Measurements from ENCODE around the gene WNT3A. TPM values are rescaled to one million over a fixed set of nuclear protein-coding genes. Genes with fewer than 3 reads are reported as not detected.

The WNT3A gene
- total and polyA plus RNA-seq, 9 of the 15 experiments (the other 6 are each of a cell fraction or from before 2014, with no cell fraction given), result not detected

GRCh38 chr1:228044961-228045360 is 38.2 kb downstream of the WNT3A start (continued):
- TF ChIP-seq, protein P1, sequence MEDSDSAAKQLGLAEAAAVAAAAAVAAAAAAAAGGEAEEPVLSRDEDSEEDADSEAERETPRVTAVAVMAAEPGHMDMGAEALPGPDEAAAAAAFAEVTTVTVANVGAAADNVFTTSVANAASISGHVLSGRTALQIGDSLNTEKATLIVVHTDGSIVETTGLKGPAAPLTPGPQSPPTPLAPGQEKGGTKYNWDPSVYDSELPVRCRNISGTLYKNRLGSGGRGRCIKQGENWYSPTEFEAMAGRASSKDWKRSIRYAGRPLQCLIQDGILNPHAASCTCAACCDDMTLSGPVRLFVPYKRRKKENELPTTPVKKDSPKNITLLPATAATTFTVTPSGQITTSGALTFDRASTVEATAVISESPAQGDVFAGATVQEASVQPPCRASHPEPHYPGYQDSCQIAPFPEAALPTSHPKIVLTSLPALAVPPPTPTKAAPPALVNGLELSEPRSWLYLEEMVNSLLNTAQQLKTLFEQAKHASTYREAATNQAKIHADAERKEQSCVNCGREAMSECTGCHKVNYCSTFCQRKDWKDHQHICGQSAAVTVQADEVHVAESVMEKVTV (CRISPR knock-in tag; IDR thresholded peaks at IDR 0.05), result no peak
- no peak for TF ChIP-seq CC2D1A (IDR thresholded peaks at IDR 0.05)

GRCh38 chr1:228045405-228045804 is 38.6 kb downstream of the WNT3A start:
- Histone ChIP-seq H3K9me1 (ENCODE audit: control insufficient read depth, insufficient read depth, low read length) (peaks cover 4% of the 10 kb centered on the region), H3K9ac (ENCODE audit: insufficient read depth in 1 of 2, low read depth in 2 of 2, low read length in 2 of 2) (peak overlapping the region in 1 of 2 experiments; percentile 28; a peak in 1 of 4 replicates), H3K4me3 (no peak overlapping the region), H3K36me3 (ENCODE audit: control insufficient read depth, insufficient read depth, low read length) (no peaks in the 10 kb centered on the region), H2AFZ (ENCODE audit: low read depth, low read length) (no peak overlapping the region), H3K79me2 (ENCODE audit: control insufficient read depth, insufficient read depth, low read length) (no peaks in the 10 kb centered on the region), H3K4me1 (replicated peaks in 1 of 2; ENCODE audit: control insufficient read depth in 2 of 2, insufficient read depth in 2 of 2, low read length in 2 of 2) (peaks cover 0 to 3% of the 10 kb centered on the region in 2 experiments; a peak in 1 of 5 replicates), H3K9me3 (replicated peaks; ENCODE audit: control insufficient read depth, insufficient read depth, low read depth, low read length) (no peaks in the 10 kb centered on the region), H3K27me3 (ENCODE audit: control insufficient read depth in 2 of 2, insufficient read depth in 2 of 2, low read length in 2 of 2) (peaks cover 37 to 66% of the 10 kb centered on the region in 2 experiments), H3K27ac (ENCODE audit: extremely low read depth, low read depth, low read length) (no peak overlapping the region), H3K4me2 (ENCODE audit: insufficient read depth, low read length) (no peak overlapping the region), H4K20me1 (replicated peaks; ENCODE audit: control insufficient read depth, insufficient read depth, low read length) (0 out of 2 replicates have a peak, but pooled peaks cover 7% of the 10 kb centered on the region)
- DNase-seq (ENCODE audit: extremely low read depth in 1 of 4, low spot score in 3 of 4) (no peak), ATAC-seq (no peak), FAIRE-seq (no peak)
- in situ Hi-C loops (cut with MboI), result no loop called here
- 1% methylated on average over 7 of the region's 7 CpGs for WGBS (ENCODE audit: insufficient coverage, low coverage, missing lambda C conversion rate)
- BruUV-seq (replicated peaks), result no TSS peak
- CTCF ChIA-PET (ENCODE audit: low intra/inter-chr PET ratio), result no interaction called here
- POLR2A ChIA-PET, result interaction anchor here (0.6 to 1.8 kb wide), 4 partner anchors 10 to 37 kb away, joined by 3 to 4 read pairs (median 3); partner anchors contain the start of gene ARF1
- intact Hi-C loops (cut with micrococcal nuclease), result no loop called here
- no peak for TF ChIP-seq ZNF444 (CRISPR knock-in tag; IDR thresholded peaks at IDR 0.05)
- TF ChIP-seq SMAD3 (CRISPR knock-in tag; conservative IDR thresholded peaks at IDR 0.05), result no peak
- no peak for TF ChIP-seq ZNF551 (CRISPR knock-in tag; IDR thresholded peaks at IDR 0.05)
